Activated CD8-positive, alpha-beta memory T cell treated with anti-CD3 and anti-CD28 coated beads, Interleukin-2, amount 50 U/mL, for 24 hours (primary cell): ENCODE measurements around the gene ELOVL6.
"Not testable (repeated sequence)": the region's sequence is repeated elsewhere in the genome, so short reads cannot be mapped to it uniquely, and the experiment has no call there.

Source experiments
- DNase-seq: peaks from one replicate; pipeline ENCODE4 v3.0.0-alpha.2; 2020; ENCODE audit errors: extremely low read depth

ELOVL6 gene

GRCh38 chr4:110124711-110125110, 73.7 kb downstream of the ELOVL6 start:
- no peak for DNase-seq

- no peak for DNase-seq
Measured at GRCh38 chr4:110122201-110122600, 76.2 kb downstream of the ELOVL6 start.

GRCh38 chr4:110120506-110120905, 77.9 kb downstream of the ELOVL6 start:
- no peak for DNase-seq

GRCh38 chr4:110119880-110120279, 78.5 kb downstream of the ELOVL6 start:
- DNase-seq: no peak

- DNase-seq: no peak
Measured at GRCh38 chr4:110119337-110119736, 79.1 kb downstream of the ELOVL6 start.

- DNase-seq: no peak
Measured at GRCh38 chr4:110112056-110112455, 86.4 kb downstream of the ELOVL6 start.

- no peak for DNase-seq
Measured at GRCh38 chr4:110109455-110109854, 89.0 kb downstream of the ELOVL6 start.

GRCh38 chr4:110108960-110109359, 89.5 kb downstream of the ELOVL6 start:
- DNase-seq: no peak

GRCh38 chr4:110108422-110108821, 90.0 kb downstream of the ELOVL6 start:
- no peak for DNase-seq

GRCh38 chr4:110107866-110108265, 90.5 kb downstream of the ELOVL6 start:
- DNase-seq: no peak

- no peak for DNase-seq
Measured at GRCh38 chr4:110106931-110107296, 91.5 kb downstream of the ELOVL6 start.

GRCh38 chr4:110104661-110105060, 93.8 kb downstream of the ELOVL6 start:
- no peak for DNase-seq

- DNase-seq: no peak
Measured at GRCh38 chr4:110099638-110100037, 98.8 kb downstream of the ELOVL6 start.

GRCh38 chr4:110096405-110096804, 102.0 kb downstream of the ELOVL6 start:
- no peak for DNase-seq

- no peak for DNase-seq
Measured at GRCh38 chr4:110092646-110093045, 105.8 kb downstream of the ELOVL6 start.

GRCh38 chr4:110091434-110092140, 106.8 kb downstream of the ELOVL6 start:
- DNase-seq: no peak

- no peak for DNase-seq
Measured at GRCh38 chr4:110088670-110089069, 109.7 kb downstream of the ELOVL6 start.

- no peak for DNase-seq
Measured at GRCh38 chr4:110087070-110087708, 111.2 kb downstream of the ELOVL6 start.

- DNase-seq: no peak
Measured at GRCh38 chr4:110085131-110085530, 113.3 kb downstream of the ELOVL6 start.

- DNase-seq: no peak
Measured at GRCh38 chr4:110084154-110084553, 114.3 kb downstream of the ELOVL6 start.

GRCh38 chr4:110078148-110078547, 120.3 kb downstream of the ELOVL6 start:
- DNase-seq: not testable (repeated sequence)

- DNase-seq: not testable (repeated sequence)
Measured at GRCh38 chr4:110076828-110077227, 121.6 kb downstream of the ELOVL6 start.

- no peak for DNase-seq
Measured at GRCh38 chr4:110075891-110076290, 122.5 kb downstream of the ELOVL6 start.
